Activated naive CD4-positive, alpha-beta T cell treated with anti-CD3 and anti-CD28 coated beads, Interleukin-2, amount 50 U/mL, for 16 hours (primary cell): ENCODE measurements around the gene PATL2.
"Not testable (repeated sequence)": the region's sequence is repeated elsewhere in the genome, so short reads cannot be mapped to it uniquely, and the experiment has no call there.

Experiments used
- DNase-seq: peaks from one replicate; pipeline ENCODE4 v3.0.0-alpha.2; 2020

Gene PATL2

DNA sequence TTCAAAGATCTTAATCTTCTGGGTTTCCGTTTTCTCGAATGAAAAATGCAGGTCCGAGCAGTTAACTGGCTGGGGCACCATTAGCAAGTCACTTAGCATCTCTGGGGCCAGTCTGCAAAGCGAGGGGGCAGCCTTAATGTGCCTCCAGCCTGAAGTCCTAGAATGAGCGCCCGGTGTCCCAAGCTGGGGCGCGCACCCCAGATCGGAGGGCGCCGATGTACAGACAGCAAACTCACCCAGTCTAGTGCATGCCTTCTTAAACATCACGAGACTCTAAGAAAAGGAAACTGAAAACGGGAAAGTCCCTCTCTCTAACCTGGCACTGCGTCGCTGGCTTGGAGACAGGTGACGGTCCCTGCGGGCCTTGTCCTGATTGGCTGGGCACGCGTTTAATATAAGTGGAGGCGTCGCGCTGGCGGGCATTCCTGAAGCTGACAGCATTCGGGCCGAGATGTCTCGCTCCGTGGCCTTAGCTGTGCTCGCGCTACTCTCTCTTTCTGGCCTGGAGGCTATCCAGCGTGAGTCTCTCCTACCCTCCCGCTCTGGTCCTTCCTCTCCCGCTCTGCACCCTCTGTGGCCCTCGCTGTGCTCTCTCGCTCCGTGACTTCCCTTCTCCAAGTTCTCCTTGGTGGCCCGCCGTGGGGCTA lies at the start of gene PATL2, which contains the start of gene B2M:
PATL2 (minus strand) TSS at position 228 of the 647 bp plus-strand sequence. CDS start 34,833 bp downstream, outside the sequence.
B2M (plus strand) TSS at position 422 of the 647 bp plus-strand sequence; CDS start at position 452, 30 bp downstream.
- peak; percentile 92 for DNase-seq

DNA sequence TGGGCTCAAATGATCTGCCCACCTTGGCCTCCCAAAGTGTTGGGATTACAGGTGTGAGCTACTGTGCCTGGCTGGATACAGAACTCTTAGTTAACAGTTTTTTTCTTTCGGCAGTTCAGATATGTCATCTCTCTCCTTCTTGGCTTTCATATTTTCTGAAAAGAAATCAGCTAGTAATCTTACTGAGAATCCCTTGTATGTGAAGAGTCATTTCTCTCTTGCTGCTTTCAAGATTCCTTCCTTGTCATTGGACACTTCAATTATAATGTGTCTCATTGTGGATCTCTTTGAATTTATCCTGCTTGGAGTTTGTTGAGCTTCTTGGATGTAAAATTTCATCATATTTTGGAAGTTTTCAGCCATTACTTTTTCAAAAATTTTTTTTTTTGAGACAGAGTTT lies 42.2 kb upstream of the PATL2 start:
- DNase-seq = no peak

DNA sequence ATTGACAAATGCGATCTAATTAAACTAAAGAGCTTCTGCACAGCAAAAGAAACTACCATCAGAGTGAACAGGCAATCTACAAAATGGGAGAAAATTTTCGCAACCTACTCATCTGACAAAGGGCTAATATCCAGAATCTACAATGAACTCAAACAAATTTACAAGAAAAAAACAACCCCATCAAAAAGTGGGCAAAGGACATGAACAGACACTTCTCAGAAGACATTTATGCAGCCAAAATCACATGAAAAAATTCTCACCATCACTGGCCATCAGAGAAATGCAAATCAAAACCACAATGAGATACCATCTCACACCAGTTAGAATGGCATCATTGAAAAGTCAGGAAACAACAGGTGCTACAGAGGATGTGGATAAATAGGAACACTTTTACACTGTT lies 32.3 kb upstream of the PATL2 start:
- not testable (repeated sequence) for DNase-seq

DNA sequence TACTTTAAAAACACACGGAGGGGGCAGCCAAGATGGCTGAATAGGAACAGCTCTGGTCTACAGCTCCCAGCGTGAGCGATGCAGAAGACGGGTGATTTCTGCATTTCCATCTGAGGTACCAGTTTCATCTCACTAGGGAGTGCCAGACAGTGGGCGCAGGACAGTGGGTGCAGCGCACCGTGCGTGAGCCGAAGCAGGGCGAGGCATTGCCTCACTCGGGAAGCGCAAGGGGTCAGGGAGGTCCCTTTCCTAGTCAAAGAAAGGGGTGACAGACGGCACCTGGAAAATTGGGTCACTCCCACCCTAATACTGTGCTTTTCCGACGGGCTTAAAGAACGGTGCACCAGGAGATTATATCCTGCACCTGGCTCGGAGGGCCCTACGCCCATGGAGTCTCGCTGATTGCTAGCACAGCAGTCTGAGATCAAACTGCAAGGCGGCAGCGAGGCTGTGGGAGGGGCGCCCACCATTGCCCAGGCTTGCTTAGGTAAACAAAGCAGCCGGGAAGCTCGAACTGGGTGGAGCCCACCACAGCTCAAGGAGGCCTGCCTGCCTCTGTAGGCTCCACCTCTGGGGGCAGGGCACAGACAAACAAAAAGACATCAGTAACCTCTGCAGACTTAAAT lies 28.2 kb upstream of the PATL2 start:
- DNase-seq = not testable (repeated sequence)

DNA sequence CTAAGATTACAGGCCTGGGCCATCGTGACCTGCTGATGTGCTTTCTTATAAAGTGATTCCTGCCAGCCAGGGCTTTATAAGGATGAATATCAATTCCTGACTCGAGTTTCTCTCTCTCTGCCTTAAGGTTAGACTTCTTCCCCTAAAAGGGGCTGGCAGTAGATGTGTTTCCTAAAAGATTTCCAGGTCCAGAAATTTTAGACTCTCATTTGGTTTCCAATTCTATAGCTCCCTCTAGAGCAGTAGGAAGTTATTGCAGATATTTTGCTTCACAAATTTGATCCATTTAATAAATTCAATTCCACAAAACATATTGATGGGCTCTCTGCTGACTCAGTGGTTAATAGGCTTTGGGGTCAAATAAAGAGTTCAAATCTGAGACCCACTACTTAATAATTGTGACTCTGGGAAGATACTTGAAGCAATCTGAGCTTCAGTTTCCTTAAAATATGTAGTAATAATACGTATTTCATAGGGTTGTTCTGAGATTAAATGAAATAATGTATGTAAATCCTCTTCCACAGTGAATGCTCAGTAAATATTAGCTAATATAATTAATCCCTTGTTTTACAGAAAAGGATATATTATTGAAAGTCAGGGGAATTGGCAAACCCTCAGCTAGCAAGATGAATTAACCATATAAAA lies 27.3 kb upstream of the PATL2 start:
- no peak for DNase-seq

DNA sequence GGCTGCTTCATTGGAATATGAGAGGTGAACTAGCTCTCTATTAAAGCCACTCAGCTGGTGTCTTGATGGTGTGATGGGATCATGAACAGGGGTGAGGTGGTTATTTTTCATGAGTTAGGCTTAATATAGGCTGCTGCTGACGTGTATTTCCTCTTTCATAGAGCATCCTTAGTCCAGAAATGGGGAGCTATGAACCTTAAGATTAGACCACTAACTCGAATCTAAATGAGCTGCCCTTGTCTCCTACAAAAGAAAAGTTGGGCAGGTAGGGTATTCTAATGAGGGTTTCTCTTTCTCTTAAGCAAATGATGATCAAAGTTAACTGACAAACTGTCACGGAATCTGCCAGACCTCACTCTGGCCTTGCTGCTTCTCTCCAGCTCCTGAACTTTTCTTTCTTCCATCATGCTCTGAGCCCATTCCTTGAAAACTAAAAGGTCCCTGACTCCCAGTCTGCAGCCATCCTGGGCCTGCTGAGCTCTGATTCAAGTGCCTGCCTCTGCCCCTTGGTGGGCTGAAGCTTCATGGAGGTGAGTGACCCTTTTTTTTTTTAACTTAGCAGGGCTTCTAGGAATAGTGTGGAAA lies 25.1 kb upstream of the PATL2 start, which contains the start of gene TRIM69:
TRIM69 (plus strand) TSS at position 348 of the 585 bp plus-strand sequence; CDS start at position 525, 177 bp downstream.
- no peak for DNase-seq

DNA sequence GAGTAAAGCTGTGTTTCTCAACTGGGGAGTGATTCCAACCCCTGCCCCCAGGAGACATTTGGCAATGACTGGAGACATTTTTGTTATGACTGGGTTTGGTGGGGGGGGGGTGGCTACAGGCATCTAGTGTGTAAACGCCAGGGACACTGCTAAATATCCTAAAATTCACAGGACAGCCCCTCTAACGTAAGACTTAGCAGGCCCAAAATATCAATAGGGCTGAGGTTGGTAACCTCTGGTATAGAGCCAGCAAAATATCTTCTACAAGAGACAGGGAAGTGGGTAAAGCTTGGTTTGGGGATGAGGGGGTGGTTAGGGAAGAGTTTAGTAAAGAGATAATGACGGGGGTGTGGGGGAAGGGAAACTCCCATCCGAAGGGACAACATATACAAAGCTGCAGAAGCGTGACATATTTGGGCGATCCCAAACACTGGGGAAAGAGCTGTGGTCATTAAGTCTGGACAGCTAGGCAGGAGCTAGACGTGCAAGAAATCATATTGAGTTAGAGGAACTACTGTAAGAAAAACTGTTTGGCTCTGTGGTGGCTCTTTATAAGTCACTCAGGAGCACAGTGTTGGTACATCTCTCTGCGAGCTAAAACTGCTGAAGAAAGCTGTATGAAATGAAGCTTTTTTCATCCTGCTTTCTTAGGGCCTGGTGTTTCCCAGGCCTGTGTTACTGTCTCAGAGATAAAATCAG lies 24.5 kb upstream of the PATL2 start:
- DNase-seq = peak; percentile 64

DNA sequence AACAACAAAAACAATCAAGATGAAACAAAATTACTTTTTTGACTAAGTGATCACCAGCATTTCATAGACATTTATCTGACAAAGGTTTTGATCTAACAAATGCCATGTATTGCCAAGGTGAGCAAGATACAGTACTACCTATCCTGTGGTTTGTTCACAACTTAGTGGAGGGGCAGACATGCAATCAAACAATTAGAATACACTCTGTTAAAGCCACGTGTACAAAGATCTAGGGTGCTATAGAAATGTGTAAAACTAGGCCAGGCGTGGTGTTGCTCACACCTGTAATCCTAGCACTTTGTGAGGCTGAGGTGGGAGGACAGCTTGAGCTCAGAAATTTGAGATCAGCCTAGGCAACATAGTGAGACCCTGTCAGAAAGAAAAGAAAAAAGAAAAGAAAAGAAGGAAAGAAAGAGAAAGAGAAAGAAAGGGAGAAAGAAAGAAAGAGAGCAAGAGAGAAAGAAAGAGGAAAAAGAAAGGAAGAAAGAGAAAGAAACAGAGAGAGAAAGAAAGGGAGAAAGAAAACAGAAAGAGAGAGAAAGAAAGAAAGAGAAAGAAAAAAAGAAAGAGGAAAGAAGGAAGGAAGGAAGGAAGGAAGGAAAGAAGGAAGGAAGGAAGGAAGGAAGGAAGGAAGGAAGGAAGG lies 23.8 kb upstream of the PATL2 start:
- no peak for DNase-seq

DNA sequence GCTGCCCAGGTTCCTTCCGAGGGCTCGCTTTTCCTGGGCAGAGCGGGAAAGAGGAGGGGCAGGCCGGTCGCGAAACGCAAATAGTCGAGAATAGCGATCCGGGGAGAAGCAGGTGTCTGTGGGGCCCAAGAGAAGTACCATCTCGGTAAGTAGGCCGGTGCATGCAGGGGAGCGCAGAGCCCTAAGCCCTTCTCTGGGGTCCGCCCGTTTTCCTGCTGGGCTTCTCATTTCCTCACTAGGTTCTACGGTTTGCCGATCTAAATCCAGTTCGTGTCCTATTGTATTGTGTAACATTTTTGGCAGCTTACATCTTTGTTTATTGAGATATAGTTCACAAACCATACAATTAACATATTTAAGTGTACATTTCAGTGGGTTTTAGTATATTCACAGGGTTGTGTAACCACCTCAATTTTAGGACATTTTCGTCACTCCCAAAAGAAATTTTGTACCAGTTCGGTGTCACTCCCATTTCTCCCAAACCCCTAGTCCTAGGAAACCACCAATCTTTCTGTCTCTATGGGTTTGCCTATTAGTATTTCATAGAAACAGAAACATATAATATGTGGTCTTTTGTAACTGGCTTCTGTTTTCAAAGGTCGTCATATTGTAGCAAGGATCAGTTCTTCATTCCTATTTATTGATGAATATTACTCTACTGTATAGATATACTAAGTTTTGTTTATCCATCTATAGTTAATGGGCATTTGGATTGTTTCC lies 18.4 kb upstream of the PATL2 start:
- DNase-seq = peak; percentile 54

DNA sequence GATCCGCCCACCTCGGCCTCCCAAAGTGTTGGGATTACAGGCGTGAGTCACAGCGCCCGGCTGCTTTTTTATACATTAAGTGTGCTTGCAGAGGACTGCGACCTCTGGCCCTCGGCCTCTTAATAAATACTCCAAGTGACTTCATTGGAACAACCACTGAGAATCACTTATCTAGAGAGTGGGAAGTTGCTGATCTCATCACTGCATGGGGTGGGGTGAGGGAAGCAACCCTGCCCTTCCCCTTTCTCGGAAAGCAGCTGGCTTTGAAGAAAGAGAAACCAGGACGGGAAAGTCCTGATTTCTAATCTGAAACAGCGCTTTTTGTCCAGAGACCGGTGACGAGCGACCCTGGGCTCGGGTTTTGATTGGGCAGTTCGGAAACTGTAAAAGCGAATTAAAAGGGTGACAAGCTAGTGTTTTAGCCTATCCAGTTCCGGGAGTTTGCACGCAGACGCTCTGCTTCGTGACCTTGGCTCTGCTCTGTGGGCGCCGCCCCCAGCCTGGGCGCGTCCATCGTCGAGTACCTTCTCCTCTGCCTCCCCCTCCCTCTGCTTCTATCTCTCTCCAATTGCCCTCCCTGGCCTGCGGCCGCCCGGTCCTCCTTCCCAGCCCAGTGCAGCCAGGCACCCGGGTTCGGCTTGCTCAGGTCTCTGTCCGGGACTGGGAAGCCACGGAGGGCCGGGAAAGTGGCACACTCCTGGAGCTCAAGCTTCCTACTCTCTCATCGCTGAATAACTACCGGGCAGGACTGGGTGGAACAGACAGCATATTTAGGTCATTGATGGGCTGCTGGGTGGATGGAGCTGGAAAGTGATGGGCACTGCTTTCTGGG lies 17.7 kb upstream of the PATL2 start:
- peak; percentile 93 for DNase-seq

DNA sequence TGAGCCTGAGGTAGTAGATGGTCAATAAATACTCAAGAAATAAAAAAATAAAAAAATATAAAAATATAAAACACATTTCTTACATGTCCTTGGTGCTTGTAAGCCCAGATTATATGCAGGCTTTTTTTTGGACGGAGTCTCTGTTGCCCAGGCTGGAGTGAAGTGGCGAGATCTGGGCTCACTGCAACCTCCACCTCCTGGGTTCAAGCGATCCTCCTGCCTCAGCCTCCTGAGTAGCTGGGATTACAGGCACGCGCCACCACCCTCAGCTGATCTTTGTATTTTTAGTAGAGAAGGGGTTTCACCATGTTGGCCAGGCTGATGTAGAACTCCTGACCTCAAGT lies 17.1 kb upstream of the PATL2 start:
- not testable (repeated sequence) for DNase-seq

DNA sequence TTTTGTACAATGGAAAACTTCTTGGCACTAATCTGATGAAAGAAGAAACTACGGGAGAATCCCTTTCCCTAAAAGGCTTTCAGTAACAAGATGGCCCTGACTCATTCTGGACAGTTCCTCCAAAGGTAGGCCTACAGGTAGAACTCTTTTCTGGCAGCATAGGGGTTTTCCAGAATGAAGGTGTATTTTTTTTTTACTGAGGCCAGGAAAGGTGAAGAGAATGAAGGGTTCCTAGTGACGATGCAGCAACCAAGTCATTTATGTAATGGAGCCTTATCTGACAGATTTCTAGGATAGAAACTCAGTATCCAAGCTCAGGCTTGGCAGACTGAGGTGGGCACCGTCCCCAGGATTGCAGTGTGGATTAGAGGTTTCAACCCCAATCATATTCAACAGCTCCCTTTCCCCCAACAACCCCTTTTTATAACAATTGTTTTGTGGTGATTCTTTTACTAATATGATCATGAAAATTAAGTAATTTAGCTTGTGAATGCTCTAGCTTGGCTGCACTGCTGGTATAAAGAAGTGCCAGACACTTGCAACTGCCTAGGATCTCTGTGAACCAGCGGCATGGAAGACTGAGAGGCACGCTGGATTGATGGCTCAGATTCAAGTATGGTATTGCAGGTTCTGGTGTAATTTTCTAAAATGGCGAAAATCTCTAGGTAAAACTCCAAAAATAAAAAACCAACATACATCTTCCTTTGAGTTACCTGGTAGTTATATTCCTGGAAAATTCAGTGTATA lies 16.5 kb upstream of the PATL2 start:
- DNase-seq = no peak

DNA sequence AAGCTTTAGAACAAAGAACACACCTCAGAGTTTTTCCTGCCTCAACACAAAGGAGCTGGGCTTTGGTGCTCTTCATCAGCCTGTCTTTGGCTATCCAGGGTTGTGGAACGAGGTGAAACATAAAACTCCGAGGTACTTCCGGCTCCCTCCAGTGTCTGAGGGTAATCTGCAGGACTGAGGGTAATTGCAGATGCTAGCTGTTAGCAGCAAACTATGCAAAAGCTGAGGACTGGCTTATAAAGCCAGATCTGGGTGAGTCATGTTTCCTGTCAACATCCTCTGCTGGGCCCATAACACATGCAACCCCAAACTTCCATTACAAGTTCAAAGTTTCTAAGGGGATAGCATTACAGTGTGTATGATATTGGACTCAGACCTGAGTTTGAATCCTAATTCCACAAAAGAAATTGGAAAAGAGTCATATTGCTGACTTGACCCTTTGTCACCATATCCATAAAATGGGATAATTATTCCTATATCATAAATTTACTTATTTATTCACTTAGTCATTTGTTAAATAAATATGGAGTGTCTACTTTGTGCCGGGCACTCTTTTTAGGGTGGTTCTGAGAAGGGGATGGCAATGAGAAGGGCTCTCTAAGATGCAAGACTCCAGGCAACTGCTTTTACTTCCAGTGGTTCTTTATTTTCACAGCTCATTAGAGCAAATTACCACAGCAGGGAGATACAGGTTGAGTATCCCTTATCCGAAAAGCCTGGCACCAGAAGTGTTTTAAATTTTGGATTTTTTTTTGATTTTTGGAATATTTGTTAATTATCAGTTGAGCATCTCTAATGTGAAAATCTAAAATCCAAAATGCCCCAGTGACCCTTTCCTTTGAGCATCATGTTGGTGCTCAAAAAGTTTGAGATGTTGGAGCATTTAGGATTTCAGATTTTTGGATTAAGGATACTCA lies 15.7 kb upstream of the PATL2 start:
- DNase-seq = peak; percentile 64

DNA sequence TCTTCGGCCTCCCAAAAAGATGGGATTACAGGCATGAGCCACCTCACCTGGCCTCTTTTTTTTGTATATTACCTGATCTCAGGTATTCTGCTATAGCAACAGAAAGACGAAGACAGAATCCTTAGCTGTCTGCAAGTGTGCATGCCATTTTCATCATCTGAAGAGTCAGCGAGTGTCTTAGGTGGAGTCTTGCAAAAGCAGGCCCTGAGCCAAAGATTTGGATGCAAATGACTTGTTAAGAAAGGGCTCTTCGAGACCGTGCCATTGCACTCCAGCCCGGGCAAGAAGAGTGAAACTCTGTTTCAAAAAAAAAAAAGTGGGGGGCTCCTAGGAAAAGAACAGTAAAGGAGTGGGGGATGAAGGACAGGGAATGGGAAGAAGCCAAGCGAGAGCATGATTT lies 15.0 kb upstream of the PATL2 start:
- DNase-seq = peak; percentile 37

DNA sequence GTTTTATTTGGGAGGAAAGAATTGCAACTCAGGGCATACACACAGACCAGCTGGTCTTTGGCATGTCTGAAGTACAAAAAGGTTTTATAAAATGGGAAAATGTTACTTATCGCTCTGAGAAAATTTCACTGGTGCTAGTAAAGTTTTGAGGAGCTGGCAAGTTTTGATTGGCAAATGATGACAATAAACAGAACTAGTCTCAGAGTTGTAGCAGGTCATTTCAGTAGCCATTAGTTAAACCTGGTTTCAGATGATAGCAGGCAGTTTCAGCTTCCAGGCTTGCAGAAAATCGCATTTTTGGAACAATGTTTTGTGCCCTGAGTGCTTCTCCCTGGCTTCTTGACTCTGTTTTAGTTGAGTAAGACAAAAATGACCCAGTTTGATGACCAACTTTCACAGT lies 10.9 kb upstream of the PATL2 start:
- DNase-seq = no peak

DNA sequence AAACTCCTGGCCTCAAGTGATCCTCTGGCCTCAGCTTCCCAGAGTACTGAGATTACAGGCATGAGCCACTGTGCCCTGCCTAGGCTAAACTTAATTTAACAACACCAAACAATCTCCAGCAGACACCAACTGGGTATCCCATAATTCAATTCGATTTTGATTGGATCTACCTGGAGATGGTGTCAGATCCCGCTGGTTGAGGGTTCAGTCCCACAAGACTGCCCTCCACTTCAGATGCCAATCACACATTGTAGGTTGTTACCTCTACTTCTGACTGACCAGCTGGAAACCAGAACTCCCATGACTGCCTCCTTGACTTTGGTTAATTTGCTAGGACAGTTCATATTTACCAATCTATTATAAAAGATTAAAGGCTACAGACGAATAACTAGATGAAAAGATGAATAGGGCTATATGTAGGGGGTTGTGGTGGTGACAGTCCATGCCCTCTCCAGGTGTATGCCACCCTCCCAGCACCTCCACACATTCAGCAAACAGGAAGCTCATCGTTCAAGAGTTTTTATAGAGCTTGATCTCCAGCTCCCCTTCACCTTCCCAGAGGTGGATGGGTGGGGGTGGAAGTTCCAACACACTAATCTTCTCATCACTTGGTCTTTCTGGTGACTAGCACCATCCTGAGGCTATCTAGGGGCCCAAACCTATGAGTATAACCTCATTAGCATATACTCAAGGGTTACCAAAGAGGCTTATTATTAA lies 9.5 kb upstream of the PATL2 start:
- no peak for DNase-seq

DNA sequence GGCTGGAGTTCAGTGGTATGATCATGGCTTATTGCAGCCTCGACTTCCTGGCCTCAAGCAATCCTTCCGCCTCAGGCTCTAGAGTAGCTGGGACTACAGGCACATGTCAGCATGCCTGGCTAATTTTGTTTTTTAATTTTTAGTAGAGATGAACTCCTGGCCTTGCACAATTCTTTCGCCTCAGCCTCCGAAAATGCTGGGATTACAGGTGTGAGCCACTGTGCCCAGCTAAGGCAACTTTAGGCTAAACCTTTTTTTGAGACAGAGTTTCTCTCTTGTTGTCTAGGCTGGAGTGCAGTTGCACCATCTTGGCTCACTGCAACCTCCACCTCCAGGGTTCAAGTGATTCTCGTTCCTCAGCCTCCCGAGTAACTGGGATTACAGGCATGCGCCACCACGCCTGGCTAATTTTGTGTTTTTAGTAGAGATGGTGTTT lies 8.9 kb upstream of the PATL2 start:
- DNase-seq = not testable (repeated sequence)

DNA sequence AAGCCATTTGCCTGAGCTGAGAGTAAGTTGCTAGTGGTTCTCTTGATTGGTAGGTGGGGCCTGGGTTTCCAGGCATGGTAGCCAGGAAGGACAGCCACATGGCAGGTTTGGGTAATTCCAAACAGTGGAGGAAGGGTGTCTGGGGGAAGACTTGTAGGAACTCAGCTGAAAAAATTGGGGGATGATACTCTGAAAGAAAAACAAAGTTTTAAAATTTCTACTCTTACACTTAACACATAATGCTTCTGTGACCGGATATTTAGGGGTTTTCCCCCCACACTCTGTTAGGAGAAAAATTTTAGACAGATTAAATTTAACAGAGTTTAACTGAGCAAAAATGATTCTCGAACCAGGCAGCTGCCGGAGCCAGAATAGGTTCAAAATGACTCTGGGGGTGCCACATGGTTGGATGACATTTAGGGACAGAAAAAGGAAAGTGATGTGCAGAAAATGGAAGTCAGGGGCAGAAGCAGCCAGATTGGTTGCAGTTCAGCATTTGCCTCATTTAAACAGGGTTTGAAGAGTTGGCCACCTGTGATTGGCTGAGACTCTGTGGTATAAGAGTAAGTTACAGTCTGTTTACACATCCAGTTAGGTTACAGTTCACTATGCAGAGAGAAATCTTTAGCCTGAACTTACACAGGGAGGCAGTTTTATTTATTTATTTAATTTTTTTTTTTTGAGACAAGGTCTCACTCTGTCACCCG lies 8.3 kb upstream of the PATL2 start:
- DNase-seq = peak; percentile 64
